Ovary (tissue), 9 donors: Measurements from ENCODE around the gene COL27A1. TPM values are rescaled to one million over a fixed set of nuclear protein-coding genes. Genes with fewer than 3 reads are reported as not detected.
A peak's percentile ranks its signal among the peaks of the same experiment; 100 is the strongest.

ENCODE experiments used
- DNase-seq, 5 donors: peaks; one replicate each; pipeline ENCODE4 v3.0.0-alpha.2; 2019 to 2020
- H3K27ac ChIP-seq, 2 donors: fragments of 200-600 bp; one replicate each; pipeline versions ENCODE4 v1.5.1 to v1.8.0; 2019 to 2022
- H3K27me3 ChIP-seq: fragments of 200-600 bp; one replicate; pipeline ENCODE4 v1.8.0; 2022
- H3K36me3 ChIP-seq: fragments of 200-600 bp; sonication (generic); one replicate; pipeline ENCODE4 v1.5.1; 2019
- H3K4me1 ChIP-seq: one replicate; pipeline ENCODE4 v1.8.1; 2013; ENCODE audit warnings: mild to moderate bottlenecking, moderate library complexity; ENCODE audit not compliant: insufficient read depth
- H3K4me3 ChIP-seq: fragments of 200-600 bp; sonication (generic); one replicate; pipeline ENCODE4 v1.5.1; 2017
- H3K9me3 ChIP-seq, 2 donors: fragments of 200-600 bp in 1 of 2; sonication (generic) in 1 of 2; one replicate each; pipeline versions ENCODE4 v1.5.1 to v1.8.1; 2013 to 2019; ENCODE audit warnings: mild to moderate bottlenecking in 1 of 2, moderate library complexity in 1 of 2
- CTCF ChIP-seq, 3 donors: fragments of 450-650 bp in 2 of 3; fragments of 200-600 bp in 1 of 3; IDR thresholded peaks; one replicate each; pipeline versions ENCODE4 v1.5.1 to v1.8.0; 2016 to 2022; ENCODE audit warnings: antibody characterized with exemption in 3 of 3, mild to moderate bottlenecking in 1 of 3
- EP300 ChIP-seq: sonication (generic); formaldehyde crosslinking; IDR thresholded peaks from one replicate; pipeline ENCODE4 v1.6.1; 2017; ENCODE audit warnings: antibody characterized with exemption
- POLR2A ChIP-seq: fragments of 450-650 bp; IDR thresholded peaks from one replicate; pipeline ENCODE4 v1.6.1; 2017; ENCODE audit warnings: antibody characterized with exemption, mild to moderate bottlenecking, moderate library complexity
- WGBS, 3 donors: extraction: QIAGEN DNeasy Blood & Tissue Kit in 1 of 3; methylation state at CpG; one replicate each; pipeline versions ENCODE4 v1.1.5 to v1.1.7; 2013 to 2017; 5-methylcytosine and 5-hydroxymethylcytosine counted together
- intact Hi-C, 4 donors: fragments of 100-400 bp; cut with DNase I; formaldehyde crosslinking; loops; one replicate each; pipeline versions ENCODE4 v1.11.0 to v1.15.1; 2022 to 2023
- polyA plus RNA-seq, 2 donors: library from polyadenylated mRNA; stranded (reverse); fragments of 200-250 nt in 1 of 2; fragments of 350-450 nt in 1 of 2; fragmentation: Illumina TruSeq in 1 of 2; extraction: RNeasy Lipid Tissue Mini Kit (QIAGEN cat#74804) in 1 of 2; gene quantifications; one replicate each; pipeline ENCODE4 v1.2.3, GENCODE V29; 2013 to 2014
- total RNA-seq, 7 donors: library from RNA; depleted of rRNA in 2 of 7; stranded (reverse); fragments of >200 nt in 2 of 7; fragmentation: NEBNext Ultra II Directional in 3 of 7; extraction: Animal tissue kit (Norgen Biotek cat#: 25700) in 3 of 7; gene quantifications; one replicate each; pipeline versions ENCODE4 v1.1.0 to v1.2.4, GENCODE V29; 2016 to 2023
- donor health status: DM: no; HTN: no; CAD: no; lungs with moderate emphysema.
- donor health status: DM: no; HTN: no; CAD: no.
- donor health status: Bipolar disorder and iron deficiency.
- donor health status: DM: yes; HTN: yes; CAD: no.
- donor health status: DM: no; HTN: no; CAD: no.
- donor health status: DM: yes; HTN: yes; CAD: no.

The COL27A1 gene
- total and polyA plus RNA-seq, 9 donors: 5.2 to 91.2 (median 16.8) TPM

- no peak overlapping the region for H3K27ac ChIP-seq
- no peak for TF ChIP-seq EP300
- TF ChIP-seq CTCF (IDR thresholded peaks at IDR 0.05): no peak
- no peak for TF ChIP-seq POLR2A
- no peak overlapping the region for H3K4me3 ChIP-seq
- WGBS, 3 donors: 46 to 55% (median 54%) methylated on average over 9 of the region's 9 CpGs
- intact Hi-C loops: no loop called here
- peaks cover 3% of the 10 kb centered on the region for H3K4me1 ChIP-seq
- no peaks in the 10 kb centered on the region for H3K36me3 ChIP-seq
- peak in 2 of 5 donors; percentile 41 to 60 for DNase-seq
- H3K27me3 ChIP-seq: no peaks in the 10 kb centered on the region
- no peaks in the 10 kb centered on the region for H3K9me3 ChIP-seq
These were observed 51.9 kb downstream of the COL27A1 start for GRCh38 chr9:114207034-114207810.

- Histone ChIP-seq H3K4me1 (peaks cover 3% of the 10 kb centered on the region), H3K4me3 (no peak overlapping the region), H3K27me3 (no peaks in the 10 kb centered on the region), H3K27ac (no peak overlapping the region), H3K36me3 (no peaks in the 10 kb centered on the region), H3K9me3 (no peaks in the 10 kb centered on the region)
- DNase-seq: no peak
- intact Hi-C loops: no loop called here
- TF ChIP-seq CTCF (IDR thresholded peaks at IDR 0.05): no peak
- TF ChIP-seq POLR2A: no peak
- no peak for TF ChIP-seq EP300
- 93 to 97% (median 93%) methylated on average over 6 of the region's 6 CpGs for WGBS, 3 donors
These were observed 52.5 kb downstream of the COL27A1 start for GRCh38 chr9:114207845-114208244.

GRCh38 chr9:114209151-114209550, 53.8 kb downstream of the COL27A1 start:
- Histone ChIP-seq H3K27me3 (no peaks in the 10 kb centered on the region), H3K36me3 (no peaks in the 10 kb centered on the region), H3K27ac (no peak overlapping the region), H3K9me3 (no peaks in the 10 kb centered on the region), H3K4me1 (peaks cover 3% of the 10 kb centered on the region), H3K4me3 (no peak overlapping the region)
- intact Hi-C loops: no loop called here
- TF ChIP-seq CTCF (IDR thresholded peaks at IDR 0.05) (no peak), EP300 (no peak), POLR2A (no peak)
- no peak for DNase-seq
- WGBS, 3 donors: 92 to 96% (median 93%) methylated on average over 18 of the region's 18 CpGs

- TF ChIP-seq POLR2A: no peak
- TF ChIP-seq CTCF (IDR thresholded peaks at IDR 0.05): no peak
- no peak for TF ChIP-seq EP300
- no peak overlapping the region for H3K4me3 ChIP-seq
- intact Hi-C loops: no loop called here
- H3K4me1 ChIP-seq: peaks cover 12% of the 10 kb centered on the region
- H3K27me3 ChIP-seq: no peaks in the 10 kb centered on the region
- no peaks in the 10 kb centered on the region for H3K9me3 ChIP-seq
- no peak overlapping the region for H3K27ac ChIP-seq
- no peak for DNase-seq
- H3K36me3 ChIP-seq: no peaks in the 10 kb centered on the region
- WGBS, 3 donors: 87 to 94% (median 94%) methylated on average over 4 of the region's 4 CpGs
These were observed 54.8 kb downstream of the COL27A1 start for GRCh38 chr9:114210136-114210535.
